Stimulated activated CD8-positive, alpha-beta memory T cell treated with anti-CD3 and anti-CD28 coated beads, Interleukin-7, amount 100 ng/mL, for 24 hours (primary cell): ENCODE measurements around the gene CNTNAP2.

Source experiments
- DNase-seq: peaks from one replicate; pipeline ENCODE4 v3.0.0-alpha.2; 2020; ENCODE audit warnings: low read depth

The CNTNAP2 gene

DNA sequence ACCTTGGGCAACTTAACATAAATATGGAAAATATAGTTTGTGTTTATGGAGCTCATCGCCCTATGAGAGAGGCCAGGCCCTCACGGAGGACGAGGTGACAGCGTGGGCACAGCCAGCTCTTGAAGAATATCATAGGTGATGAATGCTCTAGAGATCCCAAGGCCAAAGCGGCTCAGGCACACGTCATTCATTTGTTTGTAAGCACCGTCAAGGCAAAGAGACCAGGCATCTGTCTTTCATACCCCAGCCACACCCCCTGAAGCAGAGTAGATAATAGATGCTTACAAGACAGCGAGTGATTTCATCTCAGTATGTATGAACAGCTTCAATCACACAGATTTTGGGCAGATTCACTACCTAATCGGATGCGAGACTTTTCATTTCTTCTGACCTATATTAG lies 2231.9 kb downstream of the CNTNAP2 start:
- no peak for DNase-seq

- no peak for DNase-seq
Observed at GRCh38 chr7:148356303-148356702, 2239.7 kb downstream of the CNTNAP2 start.

DNA sequence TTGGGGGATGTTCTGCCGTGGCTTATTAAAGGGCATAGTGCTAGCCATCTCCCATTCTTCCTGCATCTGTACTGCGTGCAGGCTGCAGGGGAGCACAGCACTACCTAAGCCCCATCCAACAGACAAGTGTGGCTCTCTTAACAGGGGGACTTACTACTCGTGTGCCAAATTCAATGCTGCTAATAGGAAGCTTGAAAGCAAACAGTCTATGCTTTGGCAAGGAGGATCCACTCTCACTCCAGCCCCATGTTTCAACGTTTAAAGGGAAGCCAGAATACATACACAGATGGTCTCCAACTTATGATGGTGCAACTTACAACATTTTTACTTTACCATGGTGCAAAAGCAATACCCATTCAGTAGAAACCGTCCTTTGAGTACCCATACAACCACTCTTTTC lies 2245.9 kb downstream of the CNTNAP2 start:
- DNase-seq = no peak

DNA sequence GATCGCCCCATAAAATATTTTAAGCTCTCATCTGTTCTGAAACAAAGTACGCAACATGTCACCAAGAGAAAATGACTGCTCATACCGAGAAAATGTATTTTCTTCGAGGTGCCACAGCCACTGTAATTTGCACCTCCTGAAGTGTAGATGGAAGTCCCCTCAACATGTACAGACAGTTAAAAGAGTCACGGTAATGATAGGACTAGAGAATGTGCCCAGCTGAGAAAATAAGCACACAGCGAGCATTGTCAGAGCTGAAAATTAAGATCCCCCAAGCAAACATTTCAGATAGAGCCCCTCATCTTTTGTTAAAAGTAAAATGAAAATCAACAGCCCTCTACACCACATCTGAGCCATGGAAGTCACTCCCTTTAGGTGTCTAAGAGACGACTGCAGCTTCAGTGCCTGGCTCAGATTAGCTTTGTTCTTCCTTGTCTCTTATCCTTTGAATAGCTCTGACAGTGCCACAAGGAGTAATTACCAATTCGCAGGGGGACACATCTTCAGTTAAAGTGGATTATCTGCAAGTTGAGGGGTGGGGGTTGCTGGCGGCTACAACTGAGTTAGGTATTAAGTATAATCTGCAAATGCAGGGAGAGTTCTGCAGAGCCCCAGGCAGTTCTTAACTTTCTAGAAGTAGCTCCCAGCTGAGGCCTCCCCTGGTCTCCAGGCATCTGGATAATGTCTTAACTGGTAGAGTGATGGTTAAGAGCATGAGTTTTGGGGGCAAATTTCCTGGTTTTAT lies 2251.3 kb downstream of the CNTNAP2 start:
- DNase-seq = no peak

DNA sequence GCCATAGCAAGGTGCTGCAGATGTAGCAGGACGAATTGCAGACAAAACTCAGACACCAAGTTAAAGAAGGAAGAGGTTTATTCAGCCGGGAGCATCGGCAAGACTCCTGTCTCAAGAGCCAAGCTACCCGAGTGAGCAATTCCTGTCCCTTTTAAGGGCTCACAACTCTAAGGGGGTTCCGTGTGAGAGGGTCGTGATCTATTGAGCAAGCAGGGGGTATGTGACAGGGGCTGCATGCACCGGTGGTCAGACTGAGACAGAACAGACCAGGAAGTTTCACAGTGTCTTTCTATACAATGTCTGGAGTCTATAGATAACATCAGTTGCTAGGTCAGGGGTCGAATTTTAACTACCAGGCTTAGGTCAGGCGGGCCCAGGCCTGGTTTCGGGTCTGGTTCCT lies 2252.0 kb downstream of the CNTNAP2 start:
- DNase-seq = no peak

DNA sequence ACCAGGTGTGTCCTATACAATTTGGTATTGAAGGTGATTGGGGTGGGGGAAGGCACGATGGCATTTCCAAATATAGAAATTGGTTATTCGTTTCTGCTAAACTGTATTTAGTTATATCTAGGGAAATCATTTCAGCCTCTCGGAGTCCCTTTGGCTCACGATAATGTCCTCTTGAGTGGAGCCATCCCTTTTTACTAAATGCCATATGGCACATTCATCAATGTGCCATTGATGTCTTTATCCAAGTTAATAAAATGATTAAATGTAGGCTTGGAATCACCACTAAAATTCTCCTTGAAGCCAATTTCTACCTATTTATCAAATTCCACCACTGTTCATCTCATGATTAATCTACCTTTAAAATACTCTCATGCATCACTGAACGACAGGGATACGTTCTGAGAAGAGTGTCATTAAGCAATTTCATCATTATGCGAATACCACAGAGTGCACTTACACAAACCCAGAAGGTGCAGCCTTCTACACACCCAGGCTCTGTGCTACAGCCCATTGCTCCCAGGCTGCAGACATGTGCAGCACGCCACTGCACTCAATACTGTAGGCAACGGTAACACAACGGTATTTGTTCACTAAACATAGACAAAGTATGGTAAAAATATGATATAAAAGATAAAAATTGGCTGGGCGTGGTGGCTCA lies 2254.8 kb downstream of the CNTNAP2 start:
- DNase-seq = no peak

- no peak for DNase-seq
Observed at GRCh38 chr7:148374396-148375259, 2258.0 kb downstream of the CNTNAP2 start.

GRCh38 chr7:148379677-148380076 lies 2263.1 kb downstream of the CNTNAP2 start:
- no peak for DNase-seq

- DNase-seq = no peak
Observed at GRCh38 chr7:148380596-148381419, 2264.2 kb downstream of the CNTNAP2 start.

GRCh38 chr7:148382596-148382995 lies 2266.0 kb downstream of the CNTNAP2 start:
- DNase-seq = no peak

DNA sequence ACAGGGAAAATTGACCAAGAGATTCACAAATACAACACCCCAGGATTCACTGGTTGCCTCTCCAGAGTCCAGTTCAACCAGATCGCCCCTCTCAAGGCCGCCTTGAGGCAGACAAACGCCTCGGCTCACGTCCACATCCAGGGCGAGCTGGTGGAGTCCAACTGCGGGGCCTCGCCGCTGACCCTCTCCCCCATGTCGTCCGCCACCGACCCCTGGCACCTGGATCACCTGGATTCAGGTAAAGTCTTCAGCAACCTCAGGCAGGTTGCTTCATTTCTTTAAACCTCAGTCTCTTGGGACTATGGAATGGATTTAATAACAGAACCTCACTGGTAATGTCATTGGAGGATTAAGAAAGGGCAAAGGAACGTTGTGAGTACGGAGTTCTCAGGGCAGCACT lies 2267.1 kb downstream of the CNTNAP2 start:
- DNase-seq = no peak

- DNase-seq = no peak
Observed at GRCh38 chr7:148385009-148385682, 2268.5 kb downstream of the CNTNAP2 start.

GRCh38 chr7:148390381-148390780 lies 2273.8 kb downstream of the CNTNAP2 start:
- no peak for DNase-seq

DNA sequence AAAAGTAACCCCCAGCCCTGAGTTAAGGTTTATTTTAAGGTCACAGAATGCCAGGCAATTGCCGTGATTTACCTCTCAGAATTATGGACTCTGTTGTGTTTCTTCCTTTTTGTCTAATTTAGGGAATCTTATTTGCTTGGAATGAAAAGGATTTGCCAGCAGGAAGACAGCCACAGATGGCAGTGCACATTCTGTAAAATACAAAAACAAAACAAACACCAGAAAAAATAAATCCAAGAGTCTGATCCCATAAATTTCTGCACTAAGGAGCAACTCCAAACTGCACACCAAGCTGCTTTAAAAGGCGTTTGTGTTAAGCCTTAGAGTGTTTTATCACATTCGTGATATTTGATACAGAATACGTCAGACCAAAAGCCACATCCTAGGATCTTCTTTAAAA lies 2275.0 kb downstream of the CNTNAP2 start:
- DNase-seq = no peak

DNA sequence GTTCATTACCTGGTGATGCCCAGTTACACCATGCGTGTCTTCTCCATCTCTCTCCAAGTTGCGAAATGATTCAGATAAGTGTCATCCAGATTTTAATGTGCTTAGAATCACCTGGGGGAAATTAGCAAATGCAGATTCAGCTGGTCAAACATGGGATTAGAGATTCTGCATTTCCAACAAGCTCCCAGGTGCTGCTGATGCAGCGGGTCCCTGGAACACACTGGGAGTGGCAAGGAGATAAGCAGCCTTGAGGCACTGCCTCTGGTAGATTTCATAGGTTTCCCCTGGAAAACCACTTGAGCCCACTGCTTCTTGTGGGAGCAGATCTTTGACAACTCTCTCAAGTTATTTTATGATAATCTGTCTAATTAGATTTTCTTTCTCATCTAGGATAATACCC lies 2278.0 kb downstream of the CNTNAP2 start:
- DNase-seq = no peak

GRCh38 chr7:148395352-148395811 lies 2278.8 kb downstream of the CNTNAP2 start:
- no peak for DNase-seq

- no peak for DNase-seq
Observed at GRCh38 chr7:148395990-148396716, 2279.6 kb downstream of the CNTNAP2 start.

- DNase-seq = no peak
Observed at GRCh38 chr7:148397056-148397455, 2280.5 kb downstream of the CNTNAP2 start.

DNA sequence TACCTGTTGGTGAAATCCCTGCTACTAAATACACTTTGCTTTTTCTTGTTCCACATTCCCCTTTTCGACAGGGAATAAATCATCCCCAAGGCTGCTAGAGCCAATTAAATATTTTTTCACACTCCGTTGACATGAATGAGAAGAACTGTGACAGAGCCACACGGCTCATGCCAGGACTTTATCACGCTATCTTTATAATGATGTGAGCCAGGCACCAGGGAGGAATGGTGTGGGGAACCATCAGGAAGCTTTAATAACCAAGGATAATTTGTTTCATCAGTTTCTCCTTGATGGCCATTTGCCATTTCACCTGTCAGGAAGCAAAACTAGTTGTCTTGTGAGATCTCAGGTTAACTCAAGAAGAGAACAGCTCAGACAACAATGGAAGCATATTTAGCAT lies 2280.9 kb downstream of the CNTNAP2 start:
- no peak for DNase-seq

DNA sequence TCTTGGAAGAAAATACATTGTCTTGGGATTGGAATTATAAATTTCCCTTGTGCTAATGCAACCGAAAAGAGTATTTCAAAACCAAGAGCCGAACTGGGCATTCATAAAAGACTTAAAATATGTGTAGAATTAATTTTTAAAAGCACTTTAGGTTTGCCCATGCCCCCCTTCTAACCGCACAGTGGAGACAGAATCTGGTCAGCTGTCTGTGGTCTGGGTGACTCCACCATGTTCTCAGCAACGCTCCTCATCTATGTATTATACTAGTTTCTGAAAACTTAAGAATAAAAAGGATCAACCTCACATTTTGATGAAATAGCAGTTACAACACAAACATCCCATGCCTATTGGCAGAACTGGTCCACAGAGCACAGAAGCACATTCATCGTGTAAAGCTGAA lies 2281.4 kb downstream of the CNTNAP2 start:
- no peak for DNase-seq
